Thymus (tissue), 11 donors: ENCODE results near the gene HOXA7. TPM values are rescaled to one million over a fixed set of nuclear protein-coding genes. Genes with fewer than 3 reads are reported as not detected.

Source experiments
- DNase-seq, 9 donors: peaks; one replicate each; pipeline ENCODE4 v3.0.0-alpha.2; 2013; ENCODE audit warnings: low spot score in 9 of 9, low read depth in 6 of 9, missing footprints in 1 of 9
- H3K27ac ChIP-seq, 2 donors: one replicate each; pipeline ENCODE4 v1.5.1; 2013; ENCODE audit warnings: control low read depth in 1 of 2, low read depth in 1 of 2, low read length in 1 of 2, mild to moderate bottlenecking in 1 of 2, moderate library complexity in 1 of 2
- H3K27me3 ChIP-seq, 2 donors: one replicate each; pipeline ENCODE4 v1.5.1; 2013; ENCODE audit warnings: low read length in 1 of 2; ENCODE audit not compliant: control insufficient read depth in 2 of 2, insufficient read depth in 1 of 2
- H3K36me3 ChIP-seq, 2 donors: one replicate each; pipeline ENCODE4 v1.5.1; 2013; ENCODE audit warnings: low read length in 1 of 2, mild to moderate bottlenecking in 1 of 2, moderate library complexity in 1 of 2; ENCODE audit not compliant: control insufficient read depth in 2 of 2, insufficient read depth in 2 of 2
- H3K4me1 ChIP-seq, 2 donors: one replicate each; pipeline ENCODE4 v1.5.1; 2013; ENCODE audit warnings: low read length in 2 of 2; ENCODE audit not compliant: control insufficient read depth in 2 of 2, insufficient read depth in 2 of 2
- H3K4me3 ChIP-seq, 2 donors: one replicate each; pipeline ENCODE4 v1.5.1; 2013; ENCODE audit warnings: low read length in 2 of 2, control low read depth in 1 of 2, mild to moderate bottlenecking in 1 of 2
- H3K9me3 ChIP-seq, 2 donors: one replicate each; pipeline ENCODE4 v1.5.1; 2013; ENCODE audit warnings: low read length in 1 of 2, mild to moderate bottlenecking in 1 of 2; ENCODE audit not compliant: control insufficient read depth in 2 of 2, insufficient read depth in 1 of 2
- WGBS: extraction: QIAGEN DNeasy Blood & Tissue Kit; methylation state at CpG from one replicate; pipeline ENCODE4 v1.1.7; 2013; 5-methylcytosine and 5-hydroxymethylcytosine counted together
- polyA plus RNA-seq: library from polyadenylated mRNA; stranded (reverse); fragments of 200-250 nt; gene quantifications from one replicate; pipeline ENCODE4 v1.2.3, GENCODE V29; 2013
- total RNA-seq: library from RNA; stranded (reverse); fragments of 120-200 nt; gene quantifications from one replicate; pipeline ENCODE4 v1.2.4, GENCODE V29; 2013
- donor health status: healthy.

Gene HOXA7
- total and polyA plus RNA-seq, 2 donors = 0.41 to 0.57 TPM

DNA sequence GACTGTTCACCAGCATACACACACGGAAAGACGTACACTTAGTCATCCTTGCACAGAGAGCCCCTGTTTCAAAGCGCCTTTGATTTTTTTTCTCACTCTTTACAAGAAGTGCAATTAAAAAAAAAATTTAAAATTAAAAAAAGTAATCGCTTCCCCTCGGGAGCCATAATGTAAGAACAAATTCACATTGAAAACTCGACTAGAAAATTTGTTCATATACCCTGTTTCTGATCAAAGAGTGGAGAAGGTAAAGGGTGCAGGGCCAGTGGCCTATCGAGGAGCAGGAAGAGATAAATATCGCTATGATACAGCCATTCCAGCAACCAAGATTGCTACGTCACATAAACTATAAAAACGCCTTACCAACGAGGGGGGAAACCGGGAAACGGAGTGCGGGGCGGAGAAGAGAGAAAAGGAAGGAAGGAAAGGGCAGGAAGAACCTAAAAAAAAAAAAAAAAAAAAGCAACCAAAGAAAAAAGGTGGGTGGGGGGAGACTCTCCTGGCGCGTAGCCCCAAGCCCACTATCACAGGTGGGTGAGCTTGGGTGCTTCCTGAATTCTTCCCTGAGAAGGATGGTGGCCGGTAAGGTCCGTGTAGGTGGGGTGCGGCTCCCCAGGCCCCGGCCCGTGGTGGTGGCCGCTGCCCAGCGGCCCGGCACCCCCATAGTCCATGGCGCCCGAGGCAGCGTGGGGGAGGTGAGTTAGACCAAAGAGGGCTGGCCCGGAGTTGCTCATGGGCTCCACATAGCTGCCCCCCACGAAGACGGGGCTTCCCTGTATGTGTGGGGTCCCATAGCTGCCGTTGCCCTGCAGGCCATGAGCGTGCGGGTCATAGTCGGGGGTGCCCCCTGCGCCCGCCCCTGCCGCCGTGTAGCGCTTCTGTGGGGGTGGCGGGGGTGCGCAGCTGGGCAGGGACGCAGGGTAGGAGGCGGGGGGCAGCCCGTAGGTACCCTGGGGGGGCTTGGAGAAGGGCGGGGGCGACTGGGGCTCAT lies 48.8 kb downstream of the HOXA7 start:
- WGBS = 91% methylated on average over 47 of the region's 47 CpGs
- H3K36me3 ChIP-seq = no peaks in the 10 kb centered on the region
- no peak overlapping the region for H3K4me3 ChIP-seq
- H3K27me3 ChIP-seq = peaks cover 22 to 83% of the 10 kb centered on the region in 2 donors
- H3K4me1 ChIP-seq = peaks cover 0 to 5% of the 10 kb centered on the region in 2 donors
- DNase-seq = no peak
- H3K27ac ChIP-seq = peak overlapping the region; percentile 69 to 86
- peaks cover 0 to 4% of the 10 kb centered on the region in 2 donors for H3K9me3 ChIP-seq

DNA sequence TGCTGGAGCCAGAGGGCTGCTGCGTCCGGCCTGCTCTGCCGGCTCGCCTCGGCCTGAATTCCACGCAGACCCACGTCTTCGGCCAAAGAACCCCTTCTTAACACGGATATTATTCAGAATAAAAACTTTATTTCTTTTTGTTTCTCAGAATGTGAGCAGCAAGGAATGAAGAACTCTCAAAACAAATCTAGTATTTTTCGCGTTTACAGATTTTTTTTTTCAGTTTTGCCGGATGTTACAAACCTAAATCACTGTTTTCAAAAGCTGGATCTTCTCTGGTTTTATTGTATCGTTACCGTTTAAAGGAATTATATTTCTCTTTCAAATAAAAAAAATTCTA lies 49.6 kb downstream of the HOXA7 start:
- no peaks in the 10 kb centered on the region for H3K36me3 ChIP-seq
- 90% methylated on average over 14 of the region's 14 CpGs for WGBS
- H3K27ac ChIP-seq = peak overlapping the region; percentile 52 to 78
- DNase-seq = no peak
- H3K4me3 ChIP-seq = no peak overlapping the region
- peaks cover 0 to 4% of the 10 kb centered on the region in 2 donors for H3K9me3 ChIP-seq
- peaks cover 0 to 5% of the 10 kb centered on the region in 2 donors for H3K4me1 ChIP-seq
- peaks cover 27 to 85% of the 10 kb centered on the region in 2 donors for H3K27me3 ChIP-seq

DNA sequence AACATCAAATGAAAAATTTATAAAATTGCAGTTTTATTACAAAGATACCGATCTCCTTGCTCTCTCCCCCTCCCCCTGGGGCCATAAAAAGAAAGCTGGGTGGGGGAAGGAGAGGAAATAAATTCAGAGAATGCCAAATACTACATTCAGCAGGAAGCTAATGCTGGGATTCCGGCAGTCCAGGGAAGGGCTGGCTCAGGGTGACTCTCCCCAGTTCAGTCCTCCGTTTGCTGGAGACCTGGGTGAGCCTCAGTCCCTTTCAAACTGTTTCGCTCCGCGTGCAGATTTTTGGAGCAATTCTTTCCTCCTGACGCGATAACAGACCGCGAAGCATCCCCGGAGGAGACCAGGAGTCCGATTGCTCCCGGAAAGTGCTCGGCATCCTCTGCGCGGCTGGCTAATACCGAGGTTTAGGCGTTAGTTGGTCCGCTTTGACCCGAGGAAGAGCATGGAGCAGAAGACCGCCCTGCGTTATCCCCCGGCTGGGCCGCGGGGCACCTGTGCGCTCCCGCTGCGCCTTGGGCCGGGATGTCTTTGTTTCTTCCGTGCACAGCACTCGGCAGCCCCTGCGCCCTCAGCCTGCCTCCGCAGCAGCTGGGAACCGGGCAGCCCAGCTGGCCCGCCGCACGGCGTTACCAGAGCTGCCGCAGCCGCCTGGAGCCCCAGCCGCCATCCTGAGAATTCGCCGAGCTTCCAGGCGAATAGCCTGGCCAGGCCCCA lies 50.1 kb downstream of the HOXA7 start:
- Histone ChIP-seq H3K36me3 (no peaks in the 10 kb centered on the region), H3K9me3 (peaks cover 0 to 4% of the 10 kb centered on the region in 2 donors), H3K4me3 (no peak overlapping the region), H3K27me3 (peaks cover 32 to 86% of the 10 kb centered on the region in 2 donors), H3K27ac (peak overlapping the region; percentile 52 to 78), H3K4me1 (peaks cover 0 to 5% of the 10 kb centered on the region in 2 donors)
- DNase-seq = no peak
- WGBS = 92% methylated on average over 44 of the region's 44 CpGs

DNA sequence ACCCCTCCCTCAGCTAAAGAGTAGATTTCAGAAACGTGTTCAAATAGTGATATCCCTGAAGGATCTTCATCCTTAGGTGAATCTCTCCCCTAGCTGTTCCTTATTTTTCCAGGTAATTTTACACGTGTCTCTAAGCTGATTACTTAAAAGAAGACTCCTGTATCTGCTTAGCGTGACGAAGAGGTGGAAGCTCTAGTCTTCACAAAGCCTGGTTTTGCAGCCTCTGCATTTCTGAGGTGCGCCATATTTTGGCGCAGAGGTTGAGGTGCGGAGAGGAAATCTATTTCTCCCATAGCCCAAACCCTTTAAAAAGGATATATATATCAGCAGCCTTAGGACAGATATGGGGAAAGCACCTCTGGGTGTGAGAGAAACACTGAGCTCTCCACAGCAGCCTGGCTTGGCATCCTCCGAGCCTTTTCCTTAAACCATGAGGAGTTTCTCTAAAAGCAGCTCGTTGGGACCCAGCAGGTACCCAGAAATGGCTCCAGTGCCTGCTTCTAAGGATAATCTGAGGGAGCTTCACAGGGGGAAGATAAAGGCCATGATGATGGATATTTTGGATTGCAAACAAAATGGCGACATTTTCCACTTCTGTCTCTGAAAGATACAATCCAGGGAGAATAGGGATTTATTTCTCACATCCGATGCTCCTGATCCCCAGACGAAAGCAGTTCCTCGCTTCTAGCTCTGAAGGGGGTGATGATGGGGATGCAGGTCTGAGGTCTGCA lies 51.0 kb downstream of the HOXA7 start:
- Histone ChIP-seq H3K27ac (peak overlapping the region in 1 of 2 donors; percentile 52), H3K36me3 (peaks cover 0 to 2% of the 10 kb centered on the region in 2 donors), H3K4me1 (peaks cover 0 to 5% of the 10 kb centered on the region in 2 donors), H3K9me3 (peaks cover 0 to 4% of the 10 kb centered on the region in 2 donors), H3K4me3 (no peak overlapping the region), H3K27me3 (peaks cover 41 to 87% of the 10 kb centered on the region in 2 donors)
- 90% methylated on average over 13 of the region's 13 CpGs for WGBS
- no peak for DNase-seq

DNA sequence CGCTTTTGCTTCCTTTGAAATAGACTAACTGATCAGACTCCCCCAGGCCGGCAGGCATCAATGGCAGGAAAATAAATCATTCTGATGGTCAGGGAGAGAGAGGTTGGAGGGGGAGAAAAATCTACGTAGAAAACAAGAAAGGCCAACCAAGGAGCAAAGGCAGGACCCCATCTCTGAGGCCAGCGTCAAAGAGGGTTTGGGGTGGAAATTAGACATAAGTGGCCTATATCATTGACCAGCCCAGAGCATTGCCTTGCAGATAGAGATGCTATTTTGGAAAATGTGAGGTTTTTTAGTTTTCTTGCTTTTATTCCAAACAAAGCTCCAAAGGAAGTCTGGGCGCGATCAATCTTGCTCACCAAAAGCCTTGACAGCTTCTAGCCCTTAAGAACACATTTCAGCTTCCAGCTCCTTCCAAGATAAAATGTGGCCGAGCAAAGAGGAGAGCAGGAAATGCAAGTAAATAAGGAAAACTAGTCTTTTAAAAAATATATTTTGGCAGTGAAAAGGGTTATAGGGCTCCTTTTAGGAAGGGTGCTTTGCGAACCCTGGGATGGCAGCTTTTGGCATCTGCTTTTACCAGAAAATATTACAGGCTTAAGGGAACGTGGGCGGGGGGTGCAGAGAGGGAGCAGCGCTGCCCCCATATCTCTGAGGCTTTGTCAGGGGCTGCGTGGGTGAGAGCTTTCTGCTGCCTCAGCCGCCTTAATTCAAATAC lies 52.0 kb downstream of the HOXA7 start:
- WGBS = 86% methylated on average over 13 of the region's 13 CpGs
- Histone ChIP-seq H3K4me1 (peaks cover 0 to 4% of the 10 kb centered on the region in 2 donors), H3K36me3 (peaks cover 0 to 2% of the 10 kb centered on the region in 2 donors), H3K9me3 (peaks cover 0 to 4% of the 10 kb centered on the region in 2 donors), H3K27ac (peak overlapping the region; percentile 28 to 64), H3K4me3 (no peak overlapping the region), H3K27me3 (peaks cover 49 to 94% of the 10 kb centered on the region in 2 donors)
- no peak for DNase-seq

Other genes starting within 250 kb of the HOXA7 start
- 0.28 TPM for gene HOXA1, start 60.7 kb downstream of the HOXA7 start, total RNA-seq
- 0.71 TPM for gene HOXA1, start 60.7 kb downstream of the HOXA7 start, polyA plus RNA-seq
- gene HOXA2, start 54.0 kb downstream of the HOXA7 start, total RNA-seq = 1.5 TPM
- gene HOXA2, start 54.0 kb downstream of the HOXA7 start, polyA plus RNA-seq = 3.9 TPM
- gene HOXA4, start 25.9 kb downstream of the HOXA7 start, total RNA-seq = 0.42 TPM
- gene HOXA4, start 25.9 kb downstream of the HOXA7 start, polyA plus RNA-seq = 3.0 TPM
- 0.24 TPM for gene HOXA5, start 13.0 kb downstream of the HOXA7 start, total RNA-seq
- gene HOXA5, start 13.0 kb downstream of the HOXA7 start, polyA plus RNA-seq = 0.43 TPM
- gene HOXA6, start 8.9 kb downstream of the HOXA7 start, total RNA-seq = 0.33 TPM
- 0.09 TPM for gene HOXA6, start 8.9 kb downstream of the HOXA7 start, polyA plus RNA-seq
- gene HOXA3, start 4.1 kb downstream of the HOXA7 start, total RNA-seq = 0.80 TPM
- 5.5 TPM for gene HOXA3, start 4.1 kb downstream of the HOXA7 start, polyA plus RNA-seq
- 1.5 TPM for gene HOXA9, start 8.9 kb upstream of the HOXA7 start, total RNA-seq
- 4.9 TPM for gene HOXA9, start 8.9 kb upstream of the HOXA7 start, polyA plus RNA-seq
- gene HOXA10, start 17.6 kb upstream of the HOXA7 start, total RNA-seq = 1.1 TPM
- gene HOXA10, start 17.6 kb upstream of the HOXA7 start, polyA plus RNA-seq = 3.5 TPM
- gene HOXA11, start 28.6 kb upstream of the HOXA7 start, total RNA-seq = not detected
- under 0.01 TPM for gene HOXA11, start 28.6 kb upstream of the HOXA7 start, polyA plus RNA-seq
- not detected for gene HOXA13, start 43.4 kb upstream of the HOXA7 start, total RNA-seq
- 0.02 TPM for gene HOXA13, start 43.4 kb upstream of the HOXA7 start, polyA plus RNA-seq
- not detected for gene EVX1, start 86.1 kb upstream of the HOXA7 start, total RNA-seq
- gene EVX1, start 86.1 kb upstream of the HOXA7 start, polyA plus RNA-seq = 0.05 TPM